GM18507 (cell line): Measurements from ENCODE around the gene CCDC15.

Experiments
- DNase-seq: peaks from one replicate; pipeline ENCODE4 v3.0.0; 2011; ENCODE audit warnings: low read depth; ENCODE audit not compliant: insufficient read length; ENCODE audit errors: extremely low spot score
- FAIRE-seq: peaks from 2 replicates; lab custom pipeline; 2011; peaks lifted over from hg19 to GRCh38; lab: Jason Lieb, UNC

Gene CCDC15

GRCh38 chr11:124953753-124954589 lies at the start of gene CCDC15:
TSS of gene CCDC15 (plus strand) at chr11:124954202. CDS start at chr11:124954733, 531 bp downstream.
- peak; percentile 86 for DNase-seq
- peak; percentile 99 for FAIRE-seq

- DNase-seq = no peak
- no peak for FAIRE-seq
These were observed 38.2 kb upstream of the CCDC15 start for GRCh38 chr11:124915541-124916369.

DNA sequence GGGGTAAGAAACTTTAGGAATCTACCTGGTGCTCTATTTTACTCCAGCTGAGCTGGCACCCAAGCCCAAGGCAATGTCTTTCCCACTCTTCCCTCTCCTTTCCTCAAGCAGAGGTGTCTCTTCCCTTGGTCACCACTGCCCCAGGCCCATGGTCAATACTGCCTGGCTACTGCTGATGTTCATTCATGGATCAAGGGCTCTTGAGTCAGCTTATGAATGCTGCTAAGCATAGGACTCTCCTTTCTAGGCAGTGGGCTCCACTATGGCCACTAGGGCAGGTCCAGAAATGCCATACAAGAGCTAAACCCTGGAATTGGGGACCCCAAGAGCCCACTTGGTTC lies 37.7 kb upstream of the CCDC15 start:
- FAIRE-seq (no peak), DNase-seq (no peak)

DNA sequence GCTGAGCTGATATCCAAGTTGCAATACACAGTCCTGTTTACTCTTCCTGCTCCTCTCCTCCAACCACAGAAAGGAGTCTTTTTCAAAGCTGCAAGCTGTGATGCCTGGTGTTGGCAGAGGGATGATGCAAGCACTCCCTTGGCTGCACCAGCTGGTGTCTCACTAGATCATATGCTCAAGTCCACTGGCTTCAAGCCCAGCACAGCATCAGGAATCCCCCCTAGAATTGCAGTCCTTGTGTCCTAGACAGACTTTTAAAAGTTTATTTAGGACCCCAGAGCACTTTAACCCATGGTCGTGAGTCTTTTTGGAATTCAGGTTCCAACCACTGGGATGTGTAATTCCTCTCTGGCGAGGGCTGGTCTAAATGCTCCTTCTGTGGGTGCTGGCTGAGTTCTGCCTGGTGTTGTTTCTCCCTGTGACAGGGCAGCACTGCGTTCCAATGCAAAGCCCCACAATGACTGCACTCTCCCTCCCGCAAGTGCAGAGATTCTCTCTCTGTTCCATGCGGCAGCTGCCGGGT lies 36.8 kb upstream of the CCDC15 start:
- FAIRE-seq (no peak), DNase-seq (no peak)

DNA sequence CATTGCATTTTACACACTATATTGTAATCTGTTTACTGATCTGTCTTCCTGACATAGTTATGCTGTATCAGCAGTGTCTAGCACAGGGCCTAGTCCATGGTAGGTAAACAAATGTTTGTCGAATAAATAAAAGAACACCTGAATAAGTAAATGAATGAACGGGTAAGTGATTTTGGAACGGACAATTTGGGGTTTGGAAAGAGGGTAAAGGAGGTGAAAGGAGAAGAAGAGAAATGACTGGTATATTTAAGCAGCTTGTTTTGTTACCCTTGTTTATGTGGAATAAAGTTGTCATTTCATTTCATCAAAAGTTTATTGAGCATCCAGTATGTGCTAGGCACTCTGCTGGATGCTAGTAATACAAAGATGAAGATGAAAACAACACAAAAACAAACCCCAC lies 35.1 kb upstream of the CCDC15 start, which contains the start of gene HEPN1:
TSS of gene HEPN1 (plus strand) at position 301 of the 400 bp plus-strand sequence.
- no peak for DNase-seq

DNA sequence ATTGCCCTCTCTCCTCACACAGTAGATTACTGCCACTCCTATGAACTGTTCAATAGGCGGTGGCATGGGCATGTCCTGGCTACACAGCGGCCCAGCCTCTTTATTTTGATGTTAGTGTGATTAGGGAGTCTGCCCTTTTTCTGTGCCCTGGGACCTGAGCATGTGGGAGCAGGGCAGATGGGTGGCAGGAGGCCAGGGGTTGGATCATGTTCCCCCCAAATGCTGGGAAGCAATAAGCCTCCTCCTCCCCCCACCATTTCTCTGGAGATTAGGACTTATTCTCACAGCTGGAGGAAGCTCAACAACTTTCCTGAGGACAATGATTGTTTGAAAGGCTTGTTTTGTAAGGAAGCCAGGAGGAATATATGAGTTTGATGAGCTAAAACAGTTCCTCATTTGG lies 34.1 kb upstream of the CCDC15 start:
- no peak for FAIRE-seq
- DNase-seq = no peak

More for the DNA sequence above, 35.1 kb upstream of the CCDC15 start, which contains the start of gene HEPN1:
- FAIRE-seq = no peak

- no peak for FAIRE-seq
- no peak for DNase-seq
These were observed 33.6 kb upstream of the CCDC15 start for GRCh38 chr11:124920356-124920755.

- DNase-seq (peak; percentile 51), FAIRE-seq (peak; percentile 70)
These were observed 33.0 kb upstream of the CCDC15 start for GRCh38 chr11:124920870-124921609.

DNA sequence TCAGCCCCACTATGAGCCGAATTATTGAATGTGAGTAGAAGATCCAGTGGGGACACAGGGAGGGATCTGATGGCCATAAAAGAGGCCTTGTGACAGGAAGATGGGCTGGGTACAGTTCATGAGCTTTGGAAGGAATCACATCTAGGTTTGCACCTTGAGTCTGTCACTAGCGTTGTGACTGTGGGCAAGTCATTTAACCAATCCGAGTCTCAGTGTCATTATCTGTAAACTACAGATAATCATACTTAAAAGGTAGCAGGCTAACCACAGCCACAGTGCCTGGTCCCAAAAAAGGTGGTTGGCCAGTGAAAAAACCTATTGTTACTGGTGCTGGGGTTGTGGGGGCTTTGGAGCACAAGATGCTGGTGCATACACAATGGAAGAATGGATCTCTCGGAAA lies 31.2 kb upstream of the CCDC15 start:
- FAIRE-seq = no peak

DNA sequence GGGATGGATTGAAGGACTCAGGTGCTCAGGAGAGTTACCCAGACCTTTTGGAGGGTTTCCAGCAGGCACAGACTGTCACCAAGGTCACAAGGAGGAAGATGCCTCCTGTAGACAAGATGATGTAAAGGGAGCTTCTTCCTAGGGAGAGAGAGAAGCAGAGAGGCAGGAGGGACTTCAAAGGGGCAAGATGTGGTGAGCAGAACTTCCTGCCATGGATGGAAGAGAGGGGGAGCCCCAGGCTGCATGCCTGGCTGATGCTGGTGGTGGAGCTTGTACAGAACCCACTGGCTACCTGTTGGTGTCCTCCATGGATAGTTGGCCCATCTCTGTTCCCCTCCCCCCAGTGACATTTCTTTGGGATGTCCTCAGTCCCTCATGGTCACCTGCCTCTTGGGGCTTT lies 30.7 kb upstream of the CCDC15 start:
- no peak for FAIRE-seq
- DNase-seq = no peak

More for the DNA sequence above, 31.2 kb upstream of the CCDC15 start:
- no peak for DNase-seq

DNA sequence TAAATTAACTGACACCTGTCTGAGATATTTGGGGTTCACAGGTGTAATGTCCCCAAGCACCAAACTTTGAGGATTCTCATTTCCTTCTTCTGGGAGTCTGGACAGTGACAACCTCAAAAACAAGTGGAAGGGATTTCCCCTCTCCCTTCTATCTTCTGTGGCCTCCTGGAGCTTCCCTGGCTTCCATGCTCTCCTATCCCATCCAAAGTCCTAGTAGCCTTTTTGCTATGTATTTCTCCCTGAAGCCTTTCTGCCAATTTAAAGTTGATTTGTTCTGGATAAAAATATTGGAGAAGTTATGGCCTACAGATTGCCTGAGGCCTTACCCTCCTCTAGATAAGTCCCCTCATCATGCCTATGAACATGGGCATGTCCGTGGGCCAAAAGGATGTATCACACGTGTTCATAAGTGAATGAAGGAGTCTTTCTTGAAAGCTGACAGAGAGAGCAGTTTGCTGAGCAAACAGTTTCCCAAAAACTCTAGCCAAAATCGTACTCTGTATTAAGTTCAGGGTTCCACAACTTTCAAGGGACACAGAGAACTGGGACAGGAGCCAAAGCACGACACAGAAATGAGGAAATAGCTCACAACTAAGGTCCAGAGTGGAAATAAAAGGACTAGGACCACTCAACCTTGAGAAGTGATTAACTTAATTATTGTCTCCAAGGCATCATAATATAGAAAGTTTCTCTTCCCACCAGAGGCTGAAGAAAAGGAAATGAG lies 24.9 kb upstream of the CCDC15 start:
- FAIRE-seq (no peak), DNase-seq (no peak)

GRCh38 chr11:124930799-124931198 lies 23.2 kb upstream of the CCDC15 start:
- peak; percentile 75 for FAIRE-seq
- DNase-seq = no peak

- DNase-seq = no peak
- FAIRE-seq = no peak
These were observed 19.0 kb upstream of the CCDC15 start for GRCh38 chr11:124934862-124935547.

DNA sequence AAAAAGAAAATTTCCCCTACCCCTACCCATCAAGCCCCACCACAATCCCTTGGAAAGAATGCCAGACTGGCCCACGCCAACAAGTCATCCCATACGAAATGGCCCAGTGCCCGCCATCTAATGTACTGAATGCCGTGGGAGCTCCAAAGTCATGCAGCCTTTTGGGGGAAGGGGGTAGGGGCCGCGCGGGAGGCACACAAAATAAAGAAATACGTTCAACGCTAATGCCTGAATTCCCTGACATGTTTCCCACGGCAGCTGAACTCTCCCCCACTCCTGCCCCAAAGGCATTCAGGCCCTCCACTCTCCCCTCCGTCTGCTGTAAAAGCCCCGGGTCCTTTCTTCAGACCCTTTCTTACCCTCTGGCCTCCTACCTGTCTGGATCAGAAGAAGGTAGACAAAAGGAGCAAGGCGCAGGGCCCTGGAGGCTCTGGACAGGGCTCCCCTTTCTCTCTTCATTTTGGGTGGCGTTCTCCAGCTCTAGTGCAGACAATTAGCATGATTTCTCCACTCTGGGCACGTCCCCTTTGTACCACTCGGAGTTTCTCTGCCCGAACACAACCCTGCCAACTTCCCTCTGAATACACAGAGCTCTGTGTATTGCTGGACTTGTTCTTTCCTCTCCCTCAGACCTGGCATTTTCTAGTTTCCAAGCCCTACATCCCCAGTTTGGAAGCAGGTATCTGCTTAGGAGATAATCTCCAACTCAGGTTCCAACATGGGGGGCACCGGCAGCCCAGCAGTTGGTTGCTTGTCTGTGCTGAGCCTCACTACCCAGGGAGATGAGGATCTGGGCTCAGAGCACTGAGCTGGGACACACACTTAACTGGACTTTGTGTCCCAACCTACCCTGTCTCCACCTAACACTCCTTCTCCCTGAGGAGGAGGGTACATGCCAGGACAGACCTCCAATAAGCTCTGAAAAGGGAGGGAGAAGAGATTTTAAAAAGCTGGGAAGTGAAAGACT lies 18.2 kb upstream of the CCDC15 start, which contains the start of gene HEPACAM:
TSS of gene HEPACAM (minus strand) at position 500 of the 967 bp plus-strand sequence. CDS start at position 459, 41 bp downstream.
- DNase-seq = no peak
- FAIRE-seq = no peak

DNA sequence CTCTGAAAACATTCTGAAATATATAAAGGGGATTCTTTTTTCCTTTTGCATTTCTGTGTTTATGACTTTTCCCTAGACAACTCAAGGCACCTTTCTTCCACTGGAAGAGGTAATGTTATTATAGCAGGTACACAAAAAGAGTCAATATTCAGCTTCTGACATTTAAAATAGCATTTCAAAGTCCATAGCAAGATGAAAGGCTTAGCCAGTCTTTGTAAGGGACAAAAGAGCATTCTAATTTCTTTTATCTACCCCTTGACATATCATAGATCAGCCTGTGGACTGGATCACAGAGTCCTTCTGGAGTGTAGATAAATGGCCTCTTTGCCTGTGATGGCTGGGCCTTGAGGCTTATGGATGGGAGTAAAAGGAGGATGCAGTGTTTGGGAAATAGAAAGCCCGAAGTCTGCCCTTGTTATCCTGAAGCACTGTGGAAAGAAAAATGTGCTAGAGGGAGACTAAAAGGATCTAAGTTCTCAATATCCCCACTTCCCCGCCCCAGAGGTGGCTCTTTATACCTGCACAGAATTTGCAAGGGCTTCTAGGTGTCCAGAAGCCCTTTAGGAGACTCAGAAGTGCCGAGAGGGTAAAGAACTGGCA lies 16.6 kb upstream of the CCDC15 start:
- DNase-seq = no peak
- FAIRE-seq = no peak

DNA sequence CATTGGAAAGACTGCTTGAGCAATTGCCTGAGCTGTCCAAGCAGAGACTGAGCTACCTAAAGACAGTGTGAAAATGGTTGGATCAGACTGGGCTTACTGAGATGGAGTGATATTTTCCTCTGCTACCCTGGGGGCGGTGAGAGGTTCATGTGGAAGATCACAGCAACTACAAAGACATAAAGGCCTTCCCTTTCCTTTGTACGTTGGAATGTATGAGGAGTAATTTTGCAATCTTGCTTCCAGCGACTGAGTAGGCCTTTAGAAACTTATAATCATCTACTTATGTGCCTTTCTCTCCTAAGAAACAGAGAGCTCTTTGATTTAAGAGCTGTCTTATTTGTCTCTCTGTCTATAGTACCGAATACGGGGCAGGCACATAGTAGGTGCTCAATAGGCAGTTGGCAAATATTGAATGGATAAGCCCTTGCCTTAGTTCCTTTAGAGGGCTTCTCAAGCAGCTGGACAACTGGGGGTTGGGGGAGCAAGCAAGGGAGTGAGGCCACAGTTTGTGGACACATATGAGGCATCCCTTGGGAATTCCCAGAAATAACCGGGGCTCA lies 15.7 kb upstream of the CCDC15 start:
- no peak for FAIRE-seq
- DNase-seq = no peak

GRCh38 chr11:124938970-124939369 lies 15.0 kb upstream of the CCDC15 start:
- FAIRE-seq (no peak), DNase-seq (no peak)
